Kidney epithelial cell (primary cell): ENCODE measurements around the gene ABTB2. TPM values are rescaled to one million over a fixed set of nuclear protein-coding genes. Genes with fewer than 3 reads are reported as not detected.

Source experiments
- DNase-seq: peaks from one replicate; pipeline ENCODE4 v3.0.0-alpha.2; 2010; ENCODE audit warnings: low read depth
- H3K27me3 ChIP-seq: 2 replicates; pipeline ENCODE4 v1.6.0; 2011; ENCODE audit warnings: low read length; ENCODE audit not compliant: control insufficient read depth, insufficient read depth
- H3K36me3 ChIP-seq: 2 replicates; pipeline ENCODE4 v1.5.1; 2011; ENCODE audit warnings: low read length; ENCODE audit not compliant: control insufficient read depth, insufficient read depth
- H3K4me3 ChIP-seq: 2 replicates; pipeline ENCODE4 v1.5.1; 2011; ENCODE audit warnings: low read depth, mild to moderate bottlenecking, control low read depth, low read length
- total RNA-seq: library from RNA; depleted of rRNA; stranded (reverse); fragments of >200 nt; gene quantifications from 2 replicates; pipeline ENCODE4 v1.2.3, GENCODE V29; 2015
- TF ChIP-seq, protein P1 (sequence below): IDR thresholded peaks from 2 replicates; pipeline ENCODE4 v1.5.1; 2011; ENCODE audit warnings: mild to moderate bottlenecking, moderate library complexity, low read length, control low read depth, inconsistent platforms; ENCODE audit not compliant: insufficient read depth, poor library complexity, severe bottlenecking

ABTB2 gene
- total RNA-seq, 1 donor from 2014 or later: 26.8 TPM

- peaks cover 2% of the 10 kb centered on the region for H3K36me3 ChIP-seq
- TF ChIP-seq, protein P1, sequence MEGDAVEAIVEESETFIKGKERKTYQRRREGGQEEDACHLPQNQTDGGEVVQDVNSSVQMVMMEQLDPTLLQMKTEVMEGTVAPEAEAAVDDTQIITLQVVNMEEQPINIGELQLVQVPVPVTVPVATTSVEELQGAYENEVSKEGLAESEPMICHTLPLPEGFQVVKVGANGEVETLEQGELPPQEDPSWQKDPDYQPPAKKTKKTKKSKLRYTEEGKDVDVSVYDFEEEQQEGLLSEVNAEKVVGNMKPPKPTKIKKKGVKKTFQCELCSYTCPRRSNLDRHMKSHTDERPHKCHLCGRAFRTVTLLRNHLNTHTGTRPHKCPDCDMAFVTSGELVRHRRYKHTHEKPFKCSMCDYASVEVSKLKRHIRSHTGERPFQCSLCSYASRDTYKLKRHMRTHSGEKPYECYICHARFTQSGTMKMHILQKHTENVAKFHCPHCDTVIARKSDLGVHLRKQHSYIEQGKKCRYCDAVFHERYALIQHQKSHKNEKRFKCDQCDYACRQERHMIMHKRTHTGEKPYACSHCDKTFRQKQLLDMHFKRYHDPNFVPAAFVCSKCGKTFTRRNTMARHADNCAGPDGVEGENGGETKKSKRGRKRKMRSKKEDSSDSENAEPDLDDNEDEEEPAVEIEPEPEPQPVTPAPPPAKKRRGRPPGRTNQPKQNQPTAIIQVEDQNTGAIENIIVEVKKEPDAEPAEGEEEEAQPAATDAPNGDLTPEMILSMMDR: no peak
Observed at GRCh38 chr11:34128824-34129223, 229.0 kb downstream of the ABTB2 start.

GRCh38 chr11:34126959-34127848 is 230.6 kb downstream of the ABTB2 start:
- peaks cover 2% of the 10 kb centered on the region for H3K36me3 ChIP-seq
- DNase-seq: no peak
- no peak overlapping the region for H3K4me3 ChIP-seq
- no peaks in the 10 kb centered on the region for H3K27me3 ChIP-seq
- TF ChIP-seq, protein P1: no peak

More at GRCh38 chr11:34128824-34129223, 229.0 kb downstream of the ABTB2 start:
- H3K4me3 ChIP-seq: no peak overlapping the region
- no peak for DNase-seq
- H3K27me3 ChIP-seq: no peaks in the 10 kb centered on the region

DNA sequence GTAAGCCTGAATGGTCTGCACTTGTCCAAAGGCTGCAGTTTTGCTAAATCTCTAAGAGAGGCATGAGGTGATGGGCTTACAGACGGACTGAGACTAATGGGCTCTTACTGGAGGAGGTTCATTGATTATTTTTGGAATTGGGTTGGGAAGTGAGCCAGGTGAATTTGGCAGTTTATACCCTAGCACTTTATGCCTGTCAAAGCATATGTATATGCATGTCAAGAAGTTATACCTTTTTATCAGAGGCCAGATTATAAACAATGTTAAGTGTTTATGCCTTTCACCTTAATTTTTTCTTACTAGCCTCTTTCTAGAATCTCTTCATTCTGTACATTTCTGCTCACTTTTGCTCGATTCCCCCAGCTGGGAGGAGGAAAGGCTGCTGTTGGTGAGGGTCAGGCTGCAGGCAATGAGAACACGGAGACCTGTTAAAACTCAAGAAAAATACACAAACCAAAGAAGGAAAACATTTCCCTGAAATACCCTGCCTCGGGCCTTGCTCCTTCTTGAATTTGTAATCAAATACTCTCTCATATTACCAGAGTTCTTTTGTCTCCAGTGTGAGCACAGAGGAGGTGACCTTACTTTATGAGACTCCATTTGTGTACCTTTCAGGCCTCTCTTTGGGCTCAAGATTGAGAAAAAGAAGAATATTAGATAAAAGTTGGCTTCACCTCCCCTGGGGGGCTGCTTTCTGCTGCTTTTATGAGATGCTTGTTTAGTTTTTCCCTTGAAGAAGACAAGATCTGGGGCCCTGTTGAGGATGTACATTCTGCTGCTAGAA is 232.7 kb downstream of the ABTB2 start:
- no peak for DNase-seq
- no peak overlapping the region for H3K4me3 ChIP-seq
- no peaks in the 10 kb centered on the region for H3K27me3 ChIP-seq
- TF ChIP-seq, protein P1: no peak
- peaks cover 4% of the 10 kb centered on the region for H3K36me3 ChIP-seq

DNA sequence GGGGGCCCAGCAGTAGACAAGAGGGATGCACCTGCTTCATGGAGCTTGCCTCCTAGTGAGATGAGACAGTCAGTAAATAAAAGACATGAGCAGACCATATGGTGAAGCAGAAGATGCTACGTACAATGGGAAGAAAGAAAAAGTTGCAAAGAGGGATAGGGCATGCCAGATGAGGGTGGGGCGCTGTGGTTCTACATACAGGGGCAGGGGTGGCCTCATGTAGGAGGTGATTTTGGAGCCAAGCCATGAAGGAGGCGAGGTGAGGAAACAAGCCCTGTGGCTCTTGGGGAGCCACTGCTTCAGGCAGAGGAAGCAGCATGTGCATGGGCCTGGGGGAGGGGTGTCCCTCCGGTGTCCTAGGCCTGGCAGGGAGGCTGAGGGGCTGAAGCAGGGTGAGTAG is 237.2 kb downstream of the ABTB2 start:
- TF ChIP-seq, protein P1: no peak
- no peak overlapping the region for H3K4me3 ChIP-seq
- no peaks in the 10 kb centered on the region for H3K27me3 ChIP-seq
- H3K36me3 ChIP-seq: peaks cover 3% of the 10 kb centered on the region
- no peak for DNase-seq

GRCh38 chr11:34114471-34114870 is 243.3 kb downstream of the ABTB2 start:
- DNase-seq: no peak
- peaks cover 2% of the 10 kb centered on the region for H3K36me3 ChIP-seq
- TF ChIP-seq, protein P1: no peak
- no peaks in the 10 kb centered on the region for H3K27me3 ChIP-seq
- no peak overlapping the region for H3K4me3 ChIP-seq
